ENCODE results near the gene KSR1.

DNA sequence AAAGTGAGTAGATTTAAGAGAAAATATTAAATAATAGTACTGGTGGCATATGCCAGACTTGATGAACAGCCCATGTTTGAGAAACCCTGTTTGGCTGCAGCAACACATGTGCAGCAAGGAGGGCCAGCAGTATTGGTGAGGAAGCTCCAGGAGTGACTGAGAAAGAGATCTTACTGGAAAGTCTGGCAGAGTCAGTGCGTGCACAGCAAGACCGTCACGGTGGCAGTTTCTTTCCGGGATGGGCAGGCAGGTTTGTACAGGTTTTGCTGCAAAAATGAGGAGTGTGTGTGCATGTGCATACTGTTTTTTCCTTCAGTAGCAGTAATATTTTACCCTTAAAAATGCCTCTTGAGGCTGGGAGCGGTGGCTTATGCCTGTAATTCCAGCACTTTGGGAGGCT is 41.4 kb downstream of the KSR1 start:
- TF ChIP-seq, protein P1, sequence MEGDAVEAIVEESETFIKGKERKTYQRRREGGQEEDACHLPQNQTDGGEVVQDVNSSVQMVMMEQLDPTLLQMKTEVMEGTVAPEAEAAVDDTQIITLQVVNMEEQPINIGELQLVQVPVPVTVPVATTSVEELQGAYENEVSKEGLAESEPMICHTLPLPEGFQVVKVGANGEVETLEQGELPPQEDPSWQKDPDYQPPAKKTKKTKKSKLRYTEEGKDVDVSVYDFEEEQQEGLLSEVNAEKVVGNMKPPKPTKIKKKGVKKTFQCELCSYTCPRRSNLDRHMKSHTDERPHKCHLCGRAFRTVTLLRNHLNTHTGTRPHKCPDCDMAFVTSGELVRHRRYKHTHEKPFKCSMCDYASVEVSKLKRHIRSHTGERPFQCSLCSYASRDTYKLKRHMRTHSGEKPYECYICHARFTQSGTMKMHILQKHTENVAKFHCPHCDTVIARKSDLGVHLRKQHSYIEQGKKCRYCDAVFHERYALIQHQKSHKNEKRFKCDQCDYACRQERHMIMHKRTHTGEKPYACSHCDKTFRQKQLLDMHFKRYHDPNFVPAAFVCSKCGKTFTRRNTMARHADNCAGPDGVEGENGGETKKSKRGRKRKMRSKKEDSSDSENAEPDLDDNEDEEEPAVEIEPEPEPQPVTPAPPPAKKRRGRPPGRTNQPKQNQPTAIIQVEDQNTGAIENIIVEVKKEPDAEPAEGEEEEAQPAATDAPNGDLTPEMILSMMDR (IDR thresholded peaks at IDR 0.05) = no peak
- no peak for TF ChIP-seq POLR2A (IDR thresholded peaks at IDR 0.05)
